HepG2 (cell line): ENCODE results near the gene EPHA2. TPM values are rescaled to one million over a fixed set of nuclear protein-coding genes. Genes with fewer than 3 reads are reported as not detected.
A peak's percentile ranks its signal among the peaks of the same experiment; 100 is the strongest.

Experiments used
- ATAC-seq: fragments of 200-7000 bp; cut with Tn5 transposase; 3 replicates; pipeline ENCODE4 v1.9.1; 2020; ENCODE audit warnings: mild to moderate bottlenecking, moderate library complexity
- BruUV-seq: library from RNA; stranded (reverse); fragments of 400-500 nt; replicated peaks from 2 replicates; lab custom pipeline; 2021; lab: Mats Ljungman, UMichigan
- CTCF ChIA-PET: fragments of 300-600 bp; formaldehyde crosslinking; extraction: SDS; loops from one replicate; lab custom pipeline; 2021; ENCODE audit warnings: low total read pairs, inconsistent platforms, low intra/inter-chr PET ratio; lab: Yijun Ruan, JAX
- POLR2A ChIA-PET: fragments of 350-600 bp; sonication (Branson Sonifier 250); formaldehyde crosslinking; loops from one replicate; lab custom pipeline; 2020; ENCODE audit warnings: antibody characterized with exemption, inconsistent platforms; lab: Yijun Ruan, JAX
- DNase-seq: peaks from one replicate; pipeline ENCODE4 v3.0.0-alpha.2; 2015; ENCODE audit warnings: low spot score
- FAIRE-seq: peaks from 3 replicates; lab custom pipeline; 2011; peaks lifted over from hg19 to GRCh38; lab: Jason Lieb, UNC
- H2AFZ ChIP-seq: one replicate; pipeline ENCODE4 v1.6.1; 2011; ENCODE audit warnings: low read length, inconsistent platforms
- H3K27ac ChIP-seq: fragments of 300-600 bp; 3 replicates; pipeline ENCODE4 v1.8.0; 2011; ENCODE audit warnings: mixed run types, mild to moderate bottlenecking, mixed read lengths, low read length, inconsistent platforms; ENCODE audit not compliant: insufficient read depth; ENCODE audit errors: extremely low read length
- H3K27me3 ChIP-seq, 2 experiments: fragments of 200-600 bp in 1 of 2; 2 replicates in 1 of 2; 3 replicates in 1 of 2; pipeline versions ENCODE4 v1.6.0 to v1.8.0; 2011; ENCODE audit warnings: low read length in 2 of 2, mild to moderate bottlenecking in 2 of 2, moderate library complexity in 2 of 2, inconsistent platforms in 1 of 2; ENCODE audit not compliant: insufficient read depth in 2 of 2, control insufficient read depth in 1 of 2
- H3K36me3 ChIP-seq, 2 experiments: fragments of 200-600 bp in 1 of 2; replicated peaks in 1 of 2; 2 replicates in 1 of 2; 3 replicates in 1 of 2; pipeline versions ENCODE4 v1.5.1 to v1.8.0; 2011; ENCODE audit warnings: low read length in 2 of 2, inconsistent platforms in 1 of 2; ENCODE audit not compliant: insufficient read depth in 2 of 2, control insufficient read depth in 1 of 2
- H3K4me1 ChIP-seq: 2 replicates; pipeline ENCODE4 v1.5.1; 2012; ENCODE audit warnings: low read length, inconsistent platforms; ENCODE audit not compliant: insufficient read depth
- H3K4me2 ChIP-seq: 2 replicates; pipeline ENCODE4 v1.6.0; 2011; ENCODE audit warnings: low read depth, low read length, inconsistent platforms
- H3K4me3 ChIP-seq, 3 experiments: fragments of 200-600 bp in 1 of 3; sonication (generic), shearing (Covaris generic) in 1 of 3; replicated peaks in 1 of 3; 2 replicates each; pipeline ENCODE4 v1.5.1; 2011 to 2016; ENCODE audit warnings: low read length in 3 of 3, inconsistent platforms in 2 of 3, low read depth in 2 of 3, mild to moderate bottlenecking in 2 of 3, control low read depth in 1 of 3, mixed read lengths in 1 of 3; ENCODE audit not compliant: insufficient read depth in 1 of 3
- H3K79me2 ChIP-seq: one replicate; pipeline ENCODE4 v1.6.1; 2011; ENCODE audit warnings: low read length, inconsistent platforms; ENCODE audit not compliant: insufficient read depth
- H3K9ac ChIP-seq: 2 replicates; pipeline ENCODE4 v1.6.0; 2011; ENCODE audit warnings: mild to moderate bottlenecking, low read depth, low read length, inconsistent platforms; ENCODE audit not compliant: insufficient read depth
- H3K9me3 ChIP-seq: 2 replicates; pipeline ENCODE4 v1.5.1; 2012; ENCODE audit warnings: mild to moderate bottlenecking, low read length
- H4K20me1 ChIP-seq: 2 replicates; pipeline ENCODE4 v1.6.0; 2011; ENCODE audit warnings: inconsistent platforms, mild to moderate bottlenecking, low read length, moderate library complexity; ENCODE audit not compliant: insufficient read depth
- AGO2 ChIP-seq: fragments of 200-400 bp; formaldehyde crosslinking; optimal IDR thresholded peaks from 2 replicates; pipeline ENCODE3; 2017; ENCODE audit warnings: mild to moderate bottlenecking, low read depth, low read length, moderate library complexity
- ARHGAP35 ChIP-seq: sonication (generic); formaldehyde crosslinking; IDR thresholded peaks from 2 replicates; pipeline ENCODE4 v1.9.0; 2022; ENCODE audit warnings: mild to moderate bottlenecking, inconsistent platforms, moderate library complexity, missing genetic modification reagents, borderline replicate concordance
- FOXC1 ChIP-seq: sonication (generic); formaldehyde crosslinking; IDR thresholded peaks from 2 replicates; pipeline ENCODE4 v1.8.0; 2022; ENCODE audit warnings: mild to moderate bottlenecking, missing genetic modification reagents, borderline replicate concordance
- HNRNPL ChIP-seq: fragments of 200-400 bp; formaldehyde crosslinking; IDR thresholded peaks from 2 replicates; pipeline ENCODE4 v1.6.1; 2017; ENCODE audit warnings: mild to moderate bottlenecking, low read depth, low read length
- HNRNPLL ChIP-seq: fragments of 200-400 bp; formaldehyde crosslinking; IDR thresholded peaks from 2 replicates; pipeline ENCODE4 v1.6.1; 2017; ENCODE audit warnings: mild to moderate bottlenecking, low read depth, low read length; ENCODE audit not compliant: poor library complexity, severe bottlenecking
- IKZF5 ChIP-seq: IDR thresholded peaks from 2 replicates; pipeline ENCODE4 v1.6.1; 2018; ENCODE audit warnings: missing genetic modification reagents, mild to moderate bottlenecking, missing compliant biosample characterization
- MED8 ChIP-seq: sonication (generic); formaldehyde crosslinking; IDR thresholded peaks from 2 replicates; pipeline ENCODE4 v1.8.1; 2023; ENCODE audit warnings: mild to moderate bottlenecking, missing genetic modification reagents; ENCODE audit not compliant: insufficient replicate concordance
- NCOA2 ChIP-seq: sonication (generic); formaldehyde crosslinking; IDR thresholded peaks from 2 replicates; pipeline ENCODE4 v1.8.0; 2022; ENCODE audit warnings: inconsistent platforms
- NONO ChIP-seq, 2 experiments: fragments of 450-650 bp in 1 of 2; sonication (generic) in 1 of 2; formaldehyde crosslinking in 1 of 2; IDR thresholded peaks in 1 of 2; conservative IDR thresholded peaks in 1 of 2; 2 replicates each; pipeline versions ENCODE4 v1.6.1 to v1.8.0; 2017 to 2022; ENCODE audit warnings: mild to moderate bottlenecking in 1 of 2, missing genetic modification reagents in 1 of 2, moderate library complexity in 1 of 2
- RBFOX2 ChIP-seq: fragments of 200-400 bp; formaldehyde crosslinking; IDR thresholded peaks from 2 replicates; pipeline ENCODE4 v1.6.1; 2017; ENCODE audit warnings: low read depth, mild to moderate bottlenecking, low read length
- RFXANK ChIP-seq: IDR thresholded peaks from 2 replicates; pipeline ENCODE4 v1.6.1; 2016
- SIN3A ChIP-seq: IDR thresholded peaks from 2 replicates; pipeline ENCODE4 v1.6.1; 2011; ENCODE audit warnings: low read depth, mild to moderate bottlenecking, control low read depth, low read length, borderline replicate concordance
- ZFX ChIP-seq: sonication (generic); formaldehyde crosslinking; IDR thresholded peaks from 2 replicates; pipeline ENCODE4 v1.4.0; 2020; ENCODE audit warnings: mild to moderate bottlenecking, low read depth, missing genetic modification reagents, moderate library complexity
- ZNF296 ChIP-seq: sonication (generic); formaldehyde crosslinking; conservative IDR thresholded peaks from 2 replicates; pipeline ENCODE4 v1.5.0; 2020; ENCODE audit warnings: mild to moderate bottlenecking, missing genetic modification reagents
- ZNF512 ChIP-seq: sonication (generic); formaldehyde crosslinking; IDR thresholded peaks from 2 replicates; pipeline ENCODE4 v1.4.0; 2020; ENCODE audit warnings: mild to moderate bottlenecking, missing genetic modification reagents
- ZNF589 ChIP-seq: sonication (generic); formaldehyde crosslinking; conservative IDR thresholded peaks from 2 replicates; pipeline ENCODE4 v1.8.0; 2022; ENCODE audit warnings: mild to moderate bottlenecking, moderate library complexity, missing genetic modification reagents
- ZNF598 ChIP-seq: sonication (generic); formaldehyde crosslinking; IDR thresholded peaks from 2 replicates; pipeline ENCODE4 v1.5.1; 2020; ENCODE audit warnings: mild to moderate bottlenecking, missing genetic modification reagents, borderline replicate concordance
- ZNF704 ChIP-seq: sonication (generic); formaldehyde crosslinking; IDR thresholded peaks from 2 replicates; pipeline ENCODE4 v1.8.1; 2023; ENCODE audit warnings: mild to moderate bottlenecking, inconsistent platforms, moderate library complexity, missing genetic modification reagents, borderline replicate concordance
- ZNF747 ChIP-seq: sonication (generic); formaldehyde crosslinking; IDR thresholded peaks from 2 replicates; pipeline ENCODE4 v1.8.1; 2023; ENCODE audit warnings: missing genetic modification reagents, mild to moderate bottlenecking, borderline replicate concordance
- ZNF841 ChIP-seq: sonication (generic); formaldehyde crosslinking; IDR thresholded peaks from 2 replicates; pipeline ENCODE4 v1.8.1; 2023; ENCODE audit warnings: missing genetic modification reagents, borderline replicate concordance
- ZSCAN22 ChIP-seq: sonication (generic); formaldehyde crosslinking; IDR thresholded peaks from 2 replicates; pipeline ENCODE4 v1.4.0; 2020; ENCODE audit warnings: mild to moderate bottlenecking, missing genetic modification reagents
- WGBS: methylation state at CpG from one replicate; pipeline ENCODE4 v1.1.6; 2017; ENCODE audit warnings: low lambda C conversion rate; 5-methylcytosine and 5-hydroxymethylcytosine counted together
- in situ Hi-C: cut with HindIII; loops from 2 replicates; pipeline ENCODE4 v1.10.0; 2017; ENCODE audit warnings: low pct_unique_long_range_greater_than_20kb; ENCODE audit not compliant: extremely low pct_ligation_motif_present
- intact Hi-C: fragments of 100-400 bp; cut with micrococcal nuclease; formaldehyde crosslinking; loops from one replicate; pipeline ENCODE4 v1.10.0; 2022; ENCODE audit not compliant: unreplicated experiment
- polyA plus RNA-seq, 8 experiments: library from polyadenylated mRNA; depleted of rRNA in 3 of 8; stranded (reverse) in 7 of 8; unstranded in 1 of 8; fragments of >200 nt; fragmentation: Illumina TruSeq in 4 of 8; extraction: Trizol in 4 of 8; gene quantifications; 2 replicates each; pipeline versions ENCODE4 v1.2.1 to v1.2.3, GENCODE V29; 2011 to 2016; ENCODE audit warnings: low read depth in 4 of 8, missing spikeins in 1 of 8, mixed read lengths in 1 of 8; ENCODE audit not compliant: insufficient read depth in 1 of 8
- total RNA-seq, 5 experiments: library from RNA; depleted of rRNA; stranded (reverse); fragments of >200 nt; fragmentation: Illumina TruSeq; extraction: Trizol; gene quantifications; 2 replicates each; pipeline ENCODE4 v1.2.3, GENCODE V29; 2016; ENCODE audit warnings: low read depth in 1 of 5

EPHA2 gene
- total and polyA plus RNA-seq, 2 of the 13 experiments (the other 11 are each of a cell fraction or from before 2014, with no cell fraction given) = 33.6 to 53.6 TPM

GRCh38 chr1:16137890-16138467, 17.9 kb downstream of the EPHA2 start:
- no peak for DNase-seq
- no peak for FAIRE-seq
- H3K4me3 ChIP-seq = no peak overlapping the region
- H3K4me2 ChIP-seq = no peak overlapping the region
- intact Hi-C loops = no loop called here
- no TSS peak for BruUV-seq
- no peak overlapping the region for H3K27ac ChIP-seq
- ATAC-seq = peak; percentile 8; the same call in 1 of the 3 replicates
- no peak overlapping the region for H2AFZ ChIP-seq
- no peak overlapping the region for H3K9ac ChIP-seq
- in situ Hi-C loops = no loop called here
- POLR2A ChIA-PET = no interaction called here
- CTCF ChIA-PET = no interaction called here
- peaks cover 34% of the 10 kb centered on the region for H3K4me1 ChIP-seq
- peaks cover 65 to 88% of the 10 kb centered on the region in 2 experiments for H3K36me3 ChIP-seq
- H4K20me1 ChIP-seq = peaks cover 58% of the 10 kb centered on the region
- WGBS = 97% methylated on average over 19 of the region's 31 CpGs
- no peaks in the 10 kb centered on the region; a peak in 1 of 5 replicates for H3K27me3 ChIP-seq
- peaks cover 46% of the 10 kb centered on the region for H3K79me2 ChIP-seq
- H3K9me3 ChIP-seq = no peaks in the 10 kb centered on the region
- TF ChIP-seq ZNF747 (CRISPR knock-in tag) (no peak), HNRNPL (0 out of 2 replicates have a peak, but pooled peaks have one; percentile 12), ZNF512 (no peak), AGO2 (peak; percentile 83), RFXANK (no peak), ARHGAP35 (CRISPR knock-in tag) (no peak), NONO (IDR thresholded peaks at IDR 0.05) (no peak), NONO (CRISPR knock-in tag; conservative IDR thresholded peaks at IDR 0.05) (no peak), MED8 (CRISPR knock-in tag) (no peak), SIN3A (no peak), RBFOX2 (peak; percentile 73), ZNF704 (CRISPR knock-in tag) (no peak), ZNF589 (CRISPR knock-in tag) (no peak), IKZF5 (CRISPR knock-in tag) (no peak), NCOA2 (CRISPR knock-in tag) (no peak), HNRNPLL (peak; percentile 14), ZFX (CRISPR knock-in tag) (no peak), ZNF598 (no peak), ZNF296 (CRISPR knock-in tag) (no peak), FOXC1 (CRISPR knock-in tag) (no peak), ZSCAN22 (no peak), ZNF841 (no peak)
